GM19397 (cell line): Measurements from ENCODE around the gene MEX3A.
"Not testable (repeated sequence)": the region's sequence is repeated elsewhere in the genome, so short reads cannot be mapped to it uniquely, and the experiment has no call there.

Source experiments
- ATAC-seq: cut with Tn5 transposase; IDR thresholded peaks from one replicate; pipeline ENCODE4 v1.9.1; 2021; ENCODE audit warnings: mild to moderate bottlenecking, moderate library complexity; ENCODE audit not compliant: unreplicated experiment

MEX3A gene

GRCh38 chr1:156081180-156081916 lies 917 bp downstream of the MEX3A start:
- no peak for ATAC-seq

DNA sequence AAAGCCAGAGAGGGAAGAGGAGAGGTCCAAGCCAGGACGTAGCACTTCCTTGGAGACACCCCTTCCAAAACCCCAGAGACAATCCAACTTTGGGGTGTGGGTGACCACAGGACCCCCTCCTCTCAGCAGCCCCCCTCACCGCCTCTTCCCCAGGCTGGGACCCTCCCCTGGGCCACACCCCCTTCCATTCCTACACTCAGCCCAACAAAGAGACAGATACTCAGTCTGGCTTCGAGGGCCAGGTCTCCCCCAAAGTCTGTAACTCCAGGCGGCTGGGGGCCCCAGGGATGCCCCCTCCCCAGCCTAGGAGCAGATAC lies 1.4 kb downstream of the MEX3A start:
- no peak for ATAC-seq

DNA sequence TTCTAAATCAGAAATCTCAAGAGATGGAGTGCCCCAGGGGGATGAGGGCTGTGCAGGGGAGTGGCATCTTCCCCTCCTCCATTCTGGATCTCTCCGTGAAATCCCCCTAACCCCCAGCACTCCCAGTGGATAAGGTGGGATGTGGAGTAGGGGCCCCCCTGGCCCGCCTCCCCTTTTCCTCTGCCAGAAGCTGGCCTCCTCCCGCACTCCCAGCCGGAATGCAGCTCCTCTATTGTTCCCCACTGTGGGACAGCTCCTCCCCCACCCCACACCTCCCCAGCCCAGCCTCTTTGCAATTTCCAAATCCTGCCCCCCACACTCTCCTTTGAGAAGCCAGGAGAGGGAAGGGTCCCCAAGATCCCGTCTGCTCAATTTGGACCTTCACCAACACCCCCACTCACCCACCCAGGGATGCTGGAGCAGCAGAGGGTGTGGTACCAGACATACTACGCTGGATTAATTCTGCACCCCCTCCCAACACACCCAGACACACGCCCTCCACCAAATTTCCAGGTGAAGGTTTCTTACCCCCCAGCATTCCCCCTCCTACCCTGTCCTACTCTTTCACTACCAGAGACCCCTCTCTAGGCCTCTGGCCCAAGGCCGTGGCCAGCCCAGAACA lies 1.9 kb downstream of the MEX3A start:
- no peak for ATAC-seq

DNA sequence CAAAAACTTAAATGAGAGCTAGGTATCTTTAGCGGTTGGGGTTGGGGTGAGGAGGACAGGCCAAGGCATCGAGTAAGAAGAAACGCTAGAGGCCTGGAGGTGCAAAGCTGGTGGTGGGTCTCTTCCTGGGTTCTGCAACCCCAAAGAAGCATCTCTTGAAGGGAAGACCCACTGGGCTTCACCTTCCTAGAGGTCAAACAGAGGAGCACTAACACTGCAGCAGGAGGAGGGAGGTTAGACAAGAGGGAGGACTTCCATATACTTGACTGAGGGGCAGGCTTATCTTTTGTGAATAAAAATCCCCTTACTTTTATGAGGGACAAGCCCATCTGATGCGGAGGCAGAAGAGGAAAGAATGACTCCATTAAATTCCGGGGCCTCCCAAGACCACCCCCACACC lies 2.5 kb downstream of the MEX3A start:
- no peak for ATAC-seq

GRCh38 chr1:156078728-156079127 lies 3.5 kb downstream of the MEX3A start:
- ATAC-seq, result no peak

DNA sequence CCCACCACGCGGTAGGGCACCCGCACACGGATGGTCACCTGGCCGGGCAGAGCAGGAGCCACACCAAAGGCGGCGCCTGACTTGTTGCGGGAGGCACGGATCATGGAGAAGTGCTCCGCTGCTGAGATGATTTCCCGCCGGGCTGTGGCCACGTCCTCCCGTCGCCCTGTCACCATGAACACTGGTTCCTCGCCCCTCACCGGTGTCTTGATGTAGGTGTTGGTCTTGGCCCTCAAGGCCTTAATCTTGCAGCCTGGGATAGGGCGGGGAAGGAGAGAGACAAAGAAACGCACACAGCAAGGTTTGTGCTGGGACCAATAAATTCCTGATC lies 4.9 kb downstream of the MEX3A start:
- ATAC-seq, result no peak

GRCh38 chr1:156076609-156077429 lies 5.4 kb downstream of the MEX3A start:
- ATAC-seq, result no peak

DNA sequence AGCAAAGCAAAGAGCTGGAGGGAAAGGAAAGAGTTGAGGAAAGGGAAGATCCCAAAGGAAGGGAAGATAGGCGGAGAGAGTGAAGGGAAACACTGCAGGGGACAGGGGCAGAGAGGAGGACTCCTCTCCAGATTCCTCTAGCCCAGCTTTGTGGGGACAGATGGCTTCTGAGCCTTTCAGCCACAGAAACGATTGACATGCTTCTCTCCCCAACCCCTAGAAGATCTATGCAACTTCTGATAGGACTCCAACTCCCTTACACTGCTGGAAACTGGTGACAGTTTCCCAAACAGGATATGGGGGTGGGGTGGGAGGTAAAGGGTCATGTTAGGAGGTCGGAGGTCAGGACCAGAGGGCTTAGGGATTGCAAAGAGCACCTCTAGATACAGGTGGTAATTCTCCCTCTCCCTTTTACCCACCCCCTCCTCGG lies 6.5 kb downstream of the MEX3A start:
- ATAC-seq, result no peak

GRCh38 chr1:156075162-156075561 lies 7.1 kb downstream of the MEX3A start:
- ATAC-seq, result no peak

DNA sequence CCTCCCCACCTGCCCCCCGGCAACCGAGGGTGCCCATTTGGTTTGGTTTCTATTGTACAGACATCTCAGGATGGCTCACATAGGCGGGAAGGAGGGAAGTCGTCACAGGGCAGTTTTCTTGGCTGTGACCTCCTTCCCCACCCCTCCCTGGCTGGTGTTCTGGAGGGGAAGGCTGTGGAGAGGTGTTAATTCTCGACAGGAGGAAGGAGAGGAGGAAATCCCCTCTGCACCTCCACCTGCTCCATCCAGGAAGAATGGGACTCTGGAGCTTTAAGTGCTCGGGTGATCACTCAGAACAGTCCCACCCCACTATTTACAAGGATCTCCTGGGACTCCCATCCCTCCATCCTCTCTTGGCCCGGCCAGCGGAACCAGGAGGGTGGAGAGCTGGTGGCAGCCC lies 7.6 kb downstream of the MEX3A start:
- ATAC-seq, result no peak

DNA sequence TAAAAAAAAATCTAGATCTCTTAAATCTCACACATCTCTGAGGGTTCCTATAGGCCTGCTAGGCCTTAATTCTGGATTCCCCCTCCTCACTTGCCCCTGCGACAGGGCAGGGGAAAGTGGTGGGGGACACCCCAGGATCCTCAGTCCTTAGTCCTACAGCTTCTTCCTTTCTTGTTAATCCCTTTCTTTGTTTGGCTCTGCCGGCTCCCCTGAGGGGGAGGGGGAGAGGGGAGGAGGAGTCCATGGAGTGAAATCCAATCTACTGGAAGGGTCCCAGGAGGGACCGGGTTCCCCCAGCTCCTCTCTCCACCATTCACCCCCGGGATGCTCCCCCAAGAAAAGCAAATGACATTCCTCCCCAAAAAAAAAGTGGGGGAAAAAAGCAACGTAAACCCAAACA lies 8.5 kb downstream of the MEX3A start:
- ATAC-seq, result no peak

DNA sequence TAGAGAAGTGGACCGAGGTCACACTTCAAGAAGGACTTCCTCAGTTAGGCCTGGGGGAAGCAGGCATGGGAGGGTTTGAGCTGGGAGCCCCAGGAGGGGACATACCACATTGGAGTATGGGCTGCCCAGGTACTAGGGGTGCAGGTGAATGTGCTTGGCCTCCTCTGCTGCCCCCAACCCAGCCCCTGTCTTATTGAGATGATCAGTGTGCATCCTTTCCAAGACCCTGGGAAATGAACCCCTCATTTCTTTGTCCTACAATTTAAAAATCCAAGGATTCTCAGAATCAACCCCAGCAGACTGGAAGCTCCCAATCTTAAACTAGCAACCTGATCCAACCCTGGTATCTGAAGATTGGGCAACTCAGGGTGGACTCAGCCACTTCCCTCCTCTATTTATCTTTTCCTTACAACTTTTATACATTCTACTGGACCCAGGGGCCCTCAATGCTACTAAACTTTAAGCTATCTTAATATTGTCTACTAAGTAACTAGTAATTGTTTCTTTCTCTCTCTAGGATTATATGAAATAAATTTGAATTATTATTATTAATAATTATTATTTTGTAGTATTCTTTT lies 9.1 kb downstream of the MEX3A start:
- ATAC-seq, result no peak

- no peak for ATAC-seq
Measured at GRCh38 chr1:156072251-156072650, 10.0 kb downstream of the MEX3A start.

GRCh38 chr1:156071332-156071816 lies 10.9 kb downstream of the MEX3A start:
- ATAC-seq, result not testable (repeated sequence)

- no peak for ATAC-seq
Measured at GRCh38 chr1:156070548-156070947, 11.7 kb downstream of the MEX3A start.

GRCh38 chr1:156069490-156070455 lies 12.5 kb downstream of the MEX3A start:
- no peak for ATAC-seq

DNA sequence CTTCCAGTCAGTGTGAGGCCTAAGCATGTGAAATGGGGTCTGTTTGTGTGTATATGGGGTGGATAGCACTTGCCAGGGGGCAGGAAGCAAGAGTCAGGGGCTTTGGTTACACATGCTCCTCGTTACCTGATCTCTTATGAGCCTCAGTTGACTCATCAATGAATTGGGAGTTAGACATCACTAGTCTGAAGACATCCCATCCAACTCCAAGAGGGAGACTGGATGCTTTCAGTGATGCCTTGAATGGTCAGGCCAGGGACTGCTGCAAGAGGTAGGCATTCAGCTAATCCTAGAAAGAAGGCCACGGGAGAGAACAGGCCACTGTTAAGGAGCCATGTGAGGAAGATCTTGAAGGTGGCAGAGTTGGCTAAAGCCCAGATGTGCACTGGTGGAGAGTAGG lies 15.0 kb downstream of the MEX3A start:
- ATAC-seq, result no peak

- no peak for ATAC-seq
Measured at GRCh38 chr1:156065871-156066270, 16.4 kb downstream of the MEX3A start.

- ATAC-seq, result no peak
Measured at GRCh38 chr1:156065212-156065611, 17.1 kb downstream of the MEX3A start.

- ATAC-seq, result no peak
Measured at GRCh38 chr1:156064615-156065014, 17.6 kb downstream of the MEX3A start.

- ATAC-seq, result no peak
Measured at GRCh38 chr1:156063997-156064285, 18.3 kb downstream of the MEX3A start.
